HG02840 (cell line): Measurements from ENCODE around the gene SETX.
A peak's percentile ranks its signal among the peaks of the same experiment; 100 is the strongest.

Experiments
- ATAC-seq: cut with Tn5 transposase; IDR thresholded peaks from one replicate; pipeline ENCODE4 v1.9.1; 2021; ENCODE audit warnings: mild to moderate bottlenecking, moderate library complexity, moderate number of reproducible peaks; ENCODE audit not compliant: unreplicated experiment, low FRiP score

The SETX gene

DNA sequence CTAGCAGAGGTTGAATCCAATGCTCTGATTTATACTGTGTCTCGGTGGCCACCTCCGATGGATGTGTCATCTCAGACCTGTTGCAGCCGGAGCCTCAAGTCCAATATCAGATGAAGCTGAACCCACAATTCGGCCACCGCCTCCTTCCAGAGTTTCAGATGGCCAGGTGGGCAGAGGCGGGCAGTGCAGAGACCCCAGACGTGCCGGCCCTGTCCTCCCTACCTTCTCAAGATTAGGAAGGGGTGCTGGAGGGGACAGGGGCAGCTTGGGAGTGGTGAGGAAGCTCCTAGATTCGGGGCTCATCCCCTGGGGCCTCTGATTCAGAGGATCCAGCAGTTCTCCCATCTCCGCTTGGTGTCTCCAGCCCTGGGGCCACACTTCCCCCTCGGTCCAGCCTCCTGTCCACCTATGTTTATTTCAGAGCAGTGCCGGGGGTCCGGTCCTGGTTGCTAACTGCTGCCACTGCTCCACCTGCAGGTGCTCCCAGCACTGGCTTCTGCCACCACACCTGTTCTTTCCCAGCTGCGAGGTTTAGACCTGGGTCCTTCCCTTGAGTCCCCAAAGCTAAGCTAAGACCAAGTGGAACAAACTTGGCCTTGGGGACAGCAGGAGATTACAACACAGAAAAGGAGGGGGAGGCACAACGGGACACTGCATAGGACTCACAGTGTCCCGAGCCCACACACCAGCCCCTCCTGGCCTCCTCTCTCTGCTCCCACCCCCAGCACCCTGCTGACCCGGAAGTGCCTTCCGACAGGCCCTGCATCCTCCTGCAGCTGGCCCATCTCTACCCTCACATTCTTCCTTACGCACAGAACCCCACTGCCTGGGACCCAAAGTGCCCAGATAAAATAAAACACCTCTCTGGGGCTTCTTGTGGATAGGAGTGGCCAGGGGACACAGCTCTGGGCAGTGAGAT lies 111.4 kb downstream of the SETX start:
- ATAC-seq = no peak

DNA sequence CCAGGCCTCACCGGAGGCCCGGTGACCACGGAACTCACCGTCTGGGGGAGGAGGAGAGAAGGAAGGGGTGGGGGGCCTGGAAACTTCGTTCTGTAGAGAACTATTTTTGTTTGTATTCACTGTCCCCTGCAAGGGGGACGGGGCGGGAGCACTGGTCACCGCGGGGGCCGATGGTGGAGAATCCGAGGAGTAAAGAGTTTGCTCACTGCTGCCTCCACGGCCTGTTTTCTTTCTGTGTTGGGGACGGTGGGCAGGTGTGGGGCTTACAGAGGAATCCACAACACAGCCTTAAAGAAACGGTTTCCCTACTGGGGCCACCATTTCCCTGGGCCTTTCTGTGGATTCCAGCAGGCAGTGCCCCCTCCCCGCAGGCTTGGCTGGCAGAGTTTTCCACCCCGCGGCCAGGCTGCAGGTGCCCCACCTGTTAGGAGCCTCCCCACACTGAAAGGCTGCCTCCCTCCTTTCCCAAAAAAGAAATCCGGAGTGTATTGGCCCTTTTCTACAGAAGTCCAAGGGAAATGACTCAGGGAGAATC lies 112.1 kb downstream of the SETX start:
- no peak for ATAC-seq

DNA sequence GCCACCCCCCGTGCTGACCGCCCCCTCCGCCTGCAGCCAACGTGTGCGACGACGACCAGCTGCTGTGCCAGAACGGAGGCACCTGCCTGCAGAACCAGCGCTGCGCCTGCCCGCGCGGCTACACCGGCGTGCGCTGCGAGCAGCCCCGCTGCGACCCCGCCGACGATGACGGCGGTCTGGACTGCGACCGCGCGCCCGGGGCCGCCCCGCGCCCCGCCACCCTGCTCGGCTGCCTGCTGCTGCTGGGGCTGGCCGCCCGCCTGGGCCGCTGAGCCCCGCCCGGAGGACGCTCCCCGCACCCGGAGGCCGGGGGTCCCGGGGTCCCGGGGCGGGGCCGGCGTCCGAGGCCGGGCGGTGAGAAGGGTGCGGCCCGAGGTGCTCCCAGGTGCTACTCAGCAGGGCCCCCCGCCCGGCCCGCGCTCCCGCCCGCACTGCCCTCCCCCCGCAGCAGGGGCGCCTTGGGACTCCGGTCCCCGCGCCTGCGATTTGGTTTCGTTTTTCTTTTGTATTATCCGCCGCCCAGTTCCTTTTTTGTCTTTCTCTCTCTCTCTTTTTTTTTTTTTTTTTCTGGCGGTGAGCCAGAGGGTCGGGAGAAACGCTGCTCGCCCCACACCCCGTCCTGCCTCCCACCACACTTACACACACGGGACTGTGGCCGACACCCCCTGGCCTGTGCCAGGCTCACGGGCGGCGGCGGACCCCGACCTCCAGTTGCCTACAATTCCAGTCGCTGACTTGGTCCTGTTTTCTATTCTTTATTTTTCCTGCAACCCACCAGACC lies 112.8 kb downstream of the SETX start:
- ATAC-seq = no peak

DNA sequence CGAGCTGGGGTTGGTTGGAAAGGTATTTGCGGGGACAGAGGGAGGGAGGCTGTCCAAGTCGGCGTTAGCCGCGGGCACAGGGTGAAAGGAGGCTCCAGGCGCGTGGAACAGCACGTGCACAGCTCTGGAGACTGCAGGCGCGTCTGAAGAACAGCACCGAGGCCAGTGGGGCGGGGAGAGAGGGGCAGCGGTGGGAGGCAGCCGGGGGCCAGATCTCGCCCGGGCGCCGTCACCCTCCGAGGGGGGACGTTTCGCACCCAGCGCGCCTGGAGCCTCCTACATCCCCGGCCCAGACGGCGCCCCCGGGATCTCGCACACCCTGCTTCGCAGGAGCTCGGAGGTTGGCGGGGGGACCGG lies 113.3 kb downstream of the SETX start:
- ATAC-seq = peak; percentile 9

DNA sequence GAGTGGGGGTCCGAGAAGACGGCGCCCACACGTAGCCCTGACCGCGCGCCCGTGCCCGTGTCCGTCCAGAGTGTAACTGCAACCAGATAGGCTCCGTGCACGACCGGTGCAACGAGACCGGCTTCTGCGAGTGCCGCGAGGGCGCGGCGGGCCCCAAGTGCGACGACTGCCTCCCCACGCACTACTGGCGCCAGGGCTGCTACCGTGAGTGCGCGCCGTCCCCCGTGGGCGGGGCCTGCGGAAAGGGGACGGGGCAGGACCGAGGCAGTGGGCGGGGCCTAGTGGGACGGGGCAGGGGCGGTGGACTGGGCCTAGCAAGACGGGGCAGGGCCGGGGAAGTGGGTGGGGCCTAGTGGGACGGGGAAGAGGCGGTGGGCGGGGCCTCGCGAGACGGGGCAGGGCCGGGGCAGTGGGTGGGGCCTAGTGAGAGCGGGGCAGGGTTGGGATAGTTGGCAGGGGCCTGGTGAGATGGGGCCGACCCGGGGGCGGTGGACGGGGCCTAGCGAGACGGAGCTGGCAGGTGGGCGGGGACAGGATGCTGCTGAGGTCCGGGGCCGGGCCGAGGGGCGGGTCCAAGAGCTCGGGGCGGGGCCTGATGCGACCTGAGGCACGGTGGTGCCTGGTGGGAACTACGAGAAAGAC lies 113.8 kb downstream of the SETX start:
- peak; percentile 58 for ATAC-seq

DNA sequence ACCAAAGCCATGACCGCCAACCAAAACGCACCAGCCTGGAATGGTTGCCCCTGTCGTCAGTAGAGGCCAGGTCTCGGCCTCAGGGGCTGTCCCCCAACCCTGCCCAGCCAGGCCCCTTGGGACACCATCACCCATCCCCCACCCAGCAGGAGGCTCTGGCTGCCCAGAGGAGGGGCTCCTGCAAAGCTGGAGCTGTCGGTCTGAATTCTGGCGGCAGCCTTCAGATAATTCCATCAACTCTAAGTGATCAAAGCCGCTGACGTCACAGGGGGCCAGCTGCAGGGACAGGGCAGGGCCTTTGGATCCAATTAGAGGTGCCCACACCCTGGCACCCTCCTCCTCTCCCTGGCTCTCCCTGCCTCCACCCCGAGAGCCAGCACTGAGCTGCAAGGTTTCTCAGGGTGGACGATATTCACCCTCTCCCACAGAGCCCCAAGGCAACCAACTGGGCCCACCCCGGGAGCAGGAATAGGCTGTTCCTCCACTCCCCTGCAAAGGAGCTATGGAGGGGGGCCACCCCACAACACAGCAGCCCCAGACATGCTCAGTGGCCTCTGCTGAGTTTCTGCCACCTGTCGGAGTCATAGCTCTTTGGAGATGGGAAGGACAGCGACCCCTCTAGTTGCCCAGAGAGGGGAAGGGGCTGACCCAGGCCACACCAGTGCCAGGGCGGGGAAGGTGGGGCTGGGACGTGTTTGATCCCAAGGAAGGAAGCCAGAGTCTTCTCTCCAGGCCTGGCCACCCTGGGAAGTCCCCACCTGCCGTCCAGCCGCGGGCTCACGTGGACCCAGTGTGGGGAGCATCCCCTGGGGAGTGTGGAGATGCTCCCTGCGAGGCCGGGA lies 114.6 kb downstream of the SETX start:
- ATAC-seq = no peak

DNA sequence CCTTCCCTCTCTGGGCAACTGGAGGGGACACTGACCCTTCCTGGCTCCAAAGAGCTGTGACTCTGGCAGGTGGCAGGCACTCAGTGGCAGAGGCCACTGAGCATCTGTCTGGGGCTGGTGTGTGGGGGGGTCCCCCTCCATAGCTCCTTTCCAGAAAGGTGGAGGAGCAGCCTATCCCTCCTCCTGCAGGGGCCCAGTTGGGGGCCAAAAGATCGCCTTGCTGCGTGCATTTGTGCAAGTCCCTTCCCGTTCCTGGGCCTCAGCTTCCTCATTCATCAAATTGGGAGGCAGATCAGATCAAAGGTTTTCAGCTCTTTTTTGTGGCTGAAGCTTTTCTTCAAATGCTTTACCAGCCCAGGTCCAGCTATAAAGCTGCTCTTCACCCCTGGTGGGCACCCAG lies 115.3 kb downstream of the SETX start:
- ATAC-seq = no peak

DNA sequence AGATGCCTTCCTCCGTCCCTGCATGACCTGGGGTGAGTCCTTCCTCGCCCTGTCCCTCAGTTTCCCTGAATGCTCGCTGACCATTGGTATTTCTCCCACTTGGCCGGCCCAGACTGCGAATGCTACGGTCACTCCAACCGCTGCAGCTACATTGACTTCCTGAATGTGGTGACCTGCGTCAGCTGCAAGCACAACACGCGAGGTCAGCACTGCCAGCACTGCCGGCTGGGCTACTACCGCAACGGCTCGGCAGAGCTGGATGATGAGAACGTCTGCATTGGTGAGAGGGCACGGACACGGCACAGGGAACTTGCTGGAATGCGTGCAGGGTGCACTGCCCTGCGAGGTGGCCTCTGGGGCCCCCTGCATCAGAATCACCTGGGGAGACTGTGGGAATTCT lies 115.8 kb downstream of the SETX start:
- no peak for ATAC-seq

DNA sequence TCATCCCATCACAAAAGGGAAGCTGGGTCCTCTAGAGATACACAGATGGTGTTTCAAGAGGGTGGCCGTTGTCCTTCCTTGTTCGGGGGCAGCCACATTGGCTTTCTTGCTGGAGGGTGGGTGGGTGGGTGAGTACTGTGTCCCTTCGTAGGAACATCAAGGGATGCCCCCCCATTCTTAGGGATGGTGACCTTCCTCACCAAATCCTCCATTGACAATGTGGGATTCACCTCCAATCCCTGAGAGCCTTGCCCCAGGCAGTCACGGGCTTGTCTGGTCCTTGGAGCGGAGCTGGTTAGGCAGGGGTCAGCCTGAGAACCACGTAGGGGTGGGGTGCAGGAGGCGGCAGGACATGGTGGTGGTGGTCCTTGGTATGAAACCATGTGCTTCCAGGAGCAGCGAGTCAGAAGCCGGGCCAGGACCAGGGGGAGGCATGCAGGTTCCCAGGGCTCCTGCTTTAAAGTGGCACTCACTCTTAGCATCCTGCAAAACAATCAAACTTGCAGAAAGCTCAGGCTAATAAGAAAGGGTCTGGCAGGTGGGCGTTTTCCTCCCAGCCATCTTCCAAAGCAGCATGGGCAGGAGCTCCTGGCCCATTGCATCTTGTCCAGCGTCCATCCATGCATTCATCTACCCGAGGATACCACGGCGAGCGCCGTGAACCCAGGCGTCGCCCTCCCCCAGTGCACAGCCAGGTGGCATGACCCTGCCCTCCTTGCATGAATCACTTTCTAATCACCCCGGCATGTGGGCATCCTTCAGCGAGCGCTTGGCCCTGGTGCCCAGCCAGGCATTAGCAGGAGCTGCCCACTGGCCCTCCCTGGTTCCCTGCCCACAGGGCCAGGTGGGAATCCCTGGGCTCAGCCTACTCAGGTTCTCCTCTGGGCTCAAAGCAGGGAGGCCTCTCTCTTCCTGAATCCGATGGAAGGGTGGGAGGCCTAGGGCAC lies 116.5 kb downstream of the SETX start:
- no peak for ATAC-seq

DNA sequence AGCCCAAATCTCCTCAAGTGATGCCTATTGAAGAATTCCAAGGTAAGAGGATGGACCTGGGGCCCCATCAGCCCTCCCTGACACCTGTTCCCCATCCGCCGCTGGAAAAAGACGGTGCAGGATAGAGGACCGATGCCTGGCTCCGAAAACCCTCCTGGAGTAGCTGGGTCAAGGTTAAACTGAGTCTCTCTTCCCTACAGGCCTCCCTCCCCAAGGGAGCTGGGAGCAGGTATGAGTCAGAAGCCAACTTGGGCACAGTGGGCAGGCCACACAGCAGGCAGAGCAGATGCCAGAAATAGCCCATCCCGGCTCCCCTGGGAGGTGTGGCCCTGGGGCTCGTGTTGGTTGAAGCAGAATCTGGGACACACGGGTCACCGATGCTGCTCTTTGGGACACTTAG lies 117.3 kb downstream of the SETX start:
- no peak for ATAC-seq

DNA sequence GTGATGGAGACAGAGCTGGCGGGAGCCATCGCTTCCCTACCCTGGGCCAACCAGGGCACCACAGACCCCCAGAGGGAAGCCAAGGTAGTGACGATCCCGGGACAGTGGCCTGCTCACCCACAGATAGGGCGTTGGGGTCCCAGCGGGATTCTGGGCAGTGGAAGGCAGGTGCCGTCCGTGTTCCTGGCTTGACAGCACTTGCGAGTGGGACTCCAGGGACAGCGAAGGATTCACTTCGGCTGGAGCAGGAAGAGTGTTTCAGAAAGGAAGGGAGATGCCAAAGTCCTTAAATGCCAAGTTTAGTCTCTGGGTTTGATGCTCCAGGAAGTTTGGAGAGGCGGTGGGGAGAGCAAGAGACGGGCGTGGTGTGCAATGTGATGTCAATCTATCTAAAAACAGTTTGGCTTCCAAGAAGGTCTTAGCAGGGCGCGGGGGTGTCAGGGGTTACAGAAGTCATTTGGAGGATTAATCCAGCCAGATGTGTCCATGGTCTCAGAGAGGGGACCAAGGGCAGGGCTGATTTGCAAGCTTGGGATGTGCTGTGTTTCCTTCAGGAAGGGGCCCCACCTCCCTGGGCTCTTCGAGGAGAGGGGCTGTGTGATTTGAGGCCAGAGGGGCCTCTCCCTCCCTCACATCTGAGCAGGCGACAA lies 118.0 kb downstream of the SETX start:
- no peak for ATAC-seq

DNA sequence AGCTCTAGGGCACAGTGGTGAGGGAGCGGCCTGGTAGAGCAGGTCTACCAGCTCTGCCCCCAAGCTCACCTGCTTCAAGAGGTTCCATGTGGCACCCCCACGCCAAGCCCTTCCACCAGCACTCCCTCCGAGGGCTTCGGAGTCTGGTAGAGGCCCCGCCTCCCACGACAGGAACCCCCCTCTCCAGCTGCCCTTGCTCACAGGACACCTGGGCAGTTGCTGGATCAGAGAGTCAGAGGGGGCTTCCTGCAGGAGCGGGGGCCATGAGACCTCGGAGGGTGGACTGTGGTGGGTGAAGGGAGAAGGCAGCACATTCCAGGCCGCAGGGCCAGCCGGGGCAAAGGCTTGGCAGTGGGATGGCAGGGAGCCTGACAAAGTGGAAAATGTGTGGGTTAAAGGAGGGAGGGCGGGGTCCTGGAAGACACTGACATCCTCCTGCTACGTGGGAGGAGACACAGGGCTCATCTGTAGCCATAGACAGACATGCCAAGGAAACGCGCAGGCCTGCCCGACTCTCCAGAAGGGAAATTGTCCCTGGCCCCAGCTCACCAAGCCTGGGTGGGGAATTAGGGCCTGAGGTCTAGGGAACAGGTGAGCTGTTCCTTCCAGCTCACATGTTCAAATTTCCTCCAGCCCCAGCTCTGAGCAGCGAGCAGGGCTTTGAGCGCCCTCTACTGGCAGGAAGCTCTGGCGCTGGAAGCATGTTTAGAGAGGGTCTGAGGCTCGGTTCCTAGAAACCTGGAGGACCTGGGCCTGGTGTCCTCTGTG lies 118.7 kb downstream of the SETX start:
- ATAC-seq = no peak

DNA sequence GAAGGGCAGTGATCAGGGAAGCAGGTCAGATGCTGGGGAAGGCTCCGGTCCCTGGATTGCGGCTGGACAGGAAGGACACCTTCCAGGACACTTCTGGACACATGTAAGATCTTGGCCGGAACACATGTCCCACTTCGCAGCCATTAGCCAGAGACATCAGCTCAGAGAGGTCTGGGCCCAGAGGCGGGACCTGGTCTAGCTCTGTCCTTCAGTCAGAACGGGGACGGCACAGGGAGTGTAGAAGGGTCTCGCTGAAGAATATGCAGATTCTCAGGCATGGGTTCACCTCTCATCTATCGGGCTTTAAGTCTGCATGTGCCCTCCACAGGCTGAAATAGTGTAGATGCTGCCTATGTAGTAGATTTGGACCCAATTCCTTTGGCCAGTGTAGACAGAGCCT lies 119.7 kb downstream of the SETX start:
- no peak for ATAC-seq

DNA sequence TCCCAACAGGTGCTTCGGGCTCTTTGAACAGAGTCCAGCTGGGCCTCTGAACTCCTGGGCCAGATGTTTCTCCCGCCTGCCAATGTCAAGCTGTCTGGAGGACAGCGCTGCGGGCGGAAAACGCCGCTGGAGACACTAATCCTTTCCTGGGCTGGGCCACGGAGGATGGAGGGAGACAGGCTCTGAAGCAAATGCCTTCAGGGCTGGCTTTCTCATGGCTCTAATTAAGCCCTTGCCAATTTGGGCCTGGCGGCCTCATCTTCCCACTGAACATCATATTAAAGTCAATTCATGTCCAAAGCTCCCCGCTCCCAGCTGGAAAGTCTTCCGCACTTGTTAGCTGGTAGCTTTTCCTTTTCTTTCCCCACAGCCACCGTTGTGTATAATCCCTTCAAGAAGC lies 120.3 kb downstream of the SETX start:
- no peak for ATAC-seq

DNA sequence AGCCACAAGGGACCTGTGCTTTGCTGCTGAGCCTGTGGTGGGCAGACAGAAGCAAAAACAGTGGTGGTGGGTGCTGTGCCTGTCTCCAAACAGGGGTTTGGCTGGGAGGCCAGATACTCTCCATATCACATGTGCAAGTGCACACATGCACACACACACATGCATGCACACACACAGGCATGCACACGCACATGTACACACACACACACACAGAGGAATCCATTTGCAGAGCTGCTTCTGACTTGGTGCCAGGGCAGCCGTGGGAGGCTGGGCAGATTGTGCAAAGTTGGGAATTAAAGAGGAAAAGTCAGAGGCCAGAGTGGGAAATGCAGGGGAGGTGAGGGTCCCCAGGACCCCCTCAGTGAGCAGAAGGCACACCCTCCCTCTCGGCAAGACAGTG lies 121.6 kb downstream of the SETX start:
- no peak for ATAC-seq

DNA sequence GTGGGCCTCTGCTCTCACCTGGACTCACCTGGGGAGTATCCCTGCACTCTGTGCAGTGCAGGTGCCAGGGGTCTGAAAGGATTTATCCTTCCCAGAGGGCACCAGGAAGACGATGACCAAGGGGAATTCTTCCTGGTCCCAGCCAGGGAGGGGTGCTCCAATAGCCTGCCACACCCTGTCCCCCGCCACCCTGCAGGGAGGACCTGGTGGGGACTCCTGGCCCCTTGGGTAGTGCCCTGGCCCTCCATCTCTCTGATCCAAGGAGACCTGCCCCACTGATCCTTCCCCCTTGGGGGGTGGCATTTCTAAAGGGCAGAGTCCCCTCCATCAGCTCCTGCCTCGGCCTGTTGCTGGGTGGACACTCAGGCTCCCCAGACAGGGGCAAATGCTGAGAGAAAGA lies 122.3 kb downstream of the SETX start:
- no peak for ATAC-seq

DNA sequence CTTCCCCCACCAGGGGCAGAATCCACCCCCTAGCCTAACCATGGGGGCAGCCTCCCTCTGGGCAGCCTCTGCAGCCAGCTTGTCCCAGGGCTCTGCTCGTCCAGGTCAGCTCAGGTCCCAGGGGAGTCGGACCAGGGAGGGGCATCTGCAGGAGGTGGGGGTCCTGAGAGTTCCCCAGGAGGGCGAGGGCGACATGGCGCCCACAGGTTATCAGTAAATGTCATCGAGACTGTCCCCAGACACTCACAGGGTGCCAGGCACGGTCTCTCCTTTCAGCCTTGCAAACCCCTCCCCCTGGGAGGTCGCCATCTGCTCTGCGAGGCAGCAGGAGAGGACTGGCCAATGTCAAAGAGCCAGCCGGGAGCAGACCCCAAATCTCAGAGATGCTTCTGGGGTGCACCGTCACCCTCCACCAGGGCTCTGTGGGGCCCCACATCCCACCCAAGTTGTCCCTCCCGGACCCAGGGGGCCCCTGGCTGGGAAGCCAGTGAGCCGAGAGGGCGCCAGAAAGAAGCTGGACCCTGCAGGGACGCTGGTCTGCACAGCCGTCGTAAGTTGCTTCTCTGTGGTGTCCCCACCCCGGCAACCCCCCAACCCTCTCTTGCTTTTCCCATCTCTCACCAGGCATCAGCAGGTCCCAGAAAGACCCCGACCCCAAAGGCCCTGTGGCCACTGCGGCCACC lies 123.6 kb downstream of the SETX start:
- ATAC-seq = no peak
